NCI-H345 (cell line): Measurements from ENCODE around the gene SH2D3C.

Source experiments
- DNase-seq: peaks from one replicate; lab custom pipeline; 2025; lab: John Stamatoyannopoulos, UW

Gene SH2D3C

GRCh38 chr9:127806871-127807270, 28.4 kb upstream of the SH2D3C start:
- no peak for DNase-seq

GRCh38 chr9:127805620-127806019, 27.2 kb upstream of the SH2D3C start:
- peak; percentile 10 for DNase-seq

GRCh38 chr9:127803507-127804352, 25.3 kb upstream of the SH2D3C start:
- DNase-seq: peak; percentile 17

GRCh38 chr9:127802576-127803443, 24.3 kb upstream of the SH2D3C start, which contains the start of gene FPGS:
TSS of gene FPGS (plus strand) at chr9:127802882. CDS start at chr9:127802925, 43 bp downstream.
- DNase-seq: peak; percentile 88

GRCh38 chr9:127801955-127802575, 23.6 kb upstream of the SH2D3C start:
- no peak for DNase-seq

GRCh38 chr9:127796852-127797370, 18.4 kb upstream of the SH2D3C start:
- no peak for DNase-seq

- DNase-seq: no peak
Measured at GRCh38 chr9:127796225-127796813, 17.9 kb upstream of the SH2D3C start.

DNA sequence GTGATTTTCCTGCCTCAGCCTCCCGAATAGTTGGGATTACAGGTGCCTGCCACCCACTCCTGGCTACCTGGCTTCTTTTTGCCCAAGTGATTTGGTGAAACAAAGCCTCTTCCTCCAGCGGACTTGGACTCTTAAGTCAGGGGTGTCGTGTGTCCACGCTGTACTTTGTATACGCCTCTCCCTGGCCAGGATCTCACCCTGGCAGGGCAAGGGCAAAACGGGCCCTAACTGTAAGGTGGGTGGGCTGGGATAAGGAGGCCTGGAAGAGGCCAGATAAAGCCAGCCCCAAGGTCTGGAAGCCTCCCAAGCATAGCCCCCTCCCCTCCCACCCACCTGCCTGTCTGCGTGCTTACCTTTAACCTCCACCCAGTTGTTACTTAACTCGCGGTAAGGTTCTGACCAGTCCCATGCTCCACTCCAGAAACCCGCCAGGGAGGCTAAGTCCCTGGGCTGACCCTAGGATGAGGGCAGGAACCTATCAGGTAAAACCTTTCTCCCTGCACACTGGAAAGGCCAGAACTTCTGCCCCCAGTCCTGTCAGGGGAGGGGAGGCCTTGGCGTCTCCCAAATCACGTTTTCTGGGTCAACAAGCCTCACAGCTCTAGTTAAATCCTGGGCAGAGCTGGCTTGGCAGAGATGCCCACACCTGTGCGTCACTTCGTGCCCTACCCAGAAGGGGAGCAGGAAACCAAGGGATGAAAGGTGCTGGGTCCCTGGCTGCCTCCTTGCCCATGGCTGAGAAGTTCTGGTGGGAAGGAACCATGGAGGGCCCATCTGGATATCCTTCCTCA, 15.7 kb upstream of the SH2D3C start:
- DNase-seq: no peak

DNA sequence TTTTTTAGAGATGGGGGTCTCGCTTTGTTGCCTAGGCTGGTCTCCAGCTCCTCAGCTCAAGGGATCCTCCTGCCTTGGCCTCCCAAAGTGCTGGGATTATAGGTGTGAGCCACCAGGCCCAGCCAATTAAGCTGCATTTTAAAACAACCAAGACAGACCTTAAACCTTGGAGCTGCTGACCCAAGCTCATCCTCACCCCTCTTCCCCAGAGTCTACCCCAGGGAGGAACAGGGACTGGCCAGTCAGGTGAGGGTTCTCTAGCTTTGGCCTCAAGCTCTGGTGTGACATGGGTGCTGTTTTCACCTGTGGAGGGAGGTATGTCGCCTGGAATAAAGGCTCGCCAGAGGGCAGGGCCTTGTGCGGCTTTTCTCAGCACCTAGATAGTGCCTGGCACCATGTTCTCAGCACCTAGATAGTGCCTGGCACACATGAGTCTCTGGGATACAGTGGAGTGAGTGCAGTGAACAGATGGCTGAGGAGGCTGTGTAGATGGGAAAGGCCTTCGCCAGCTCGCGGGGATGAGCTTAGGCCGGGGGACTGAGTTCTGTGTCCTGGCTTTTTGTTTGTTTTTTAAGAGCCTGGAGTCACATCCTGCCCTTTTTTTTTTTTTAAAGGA, 14.7 kb upstream of the SH2D3C start:
- no peak for DNase-seq

DNA sequence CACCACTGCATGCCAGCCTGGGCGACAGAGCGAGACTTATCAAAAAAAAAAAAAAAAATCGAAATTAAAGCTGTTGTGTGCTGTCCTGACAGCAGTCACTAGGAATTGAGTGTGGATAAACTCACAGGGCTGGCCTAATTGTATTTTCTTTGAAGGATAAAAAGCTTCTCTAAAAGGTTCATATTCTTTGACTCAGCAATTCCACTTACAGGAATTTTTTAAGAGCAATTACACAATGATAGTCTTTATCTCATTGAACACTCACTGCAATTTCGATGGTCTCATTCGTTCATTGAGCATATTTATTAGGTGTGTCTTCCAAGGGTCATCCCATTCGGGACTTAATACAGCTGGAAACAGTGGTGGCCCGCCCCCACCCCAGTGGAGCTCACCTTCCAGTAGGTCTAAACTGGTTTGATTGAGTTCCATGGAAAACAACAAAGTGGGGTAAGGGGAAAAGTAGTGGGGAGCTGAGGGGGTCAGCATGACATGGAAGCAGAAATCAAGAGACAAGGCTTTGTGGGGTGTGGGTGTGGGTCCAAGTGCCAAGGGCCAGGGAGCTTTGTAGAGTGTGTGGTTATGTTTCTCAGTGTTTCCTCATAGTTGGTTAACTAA, 14.1 kb upstream of the SH2D3C start:
- DNase-seq: no peak

DNA sequence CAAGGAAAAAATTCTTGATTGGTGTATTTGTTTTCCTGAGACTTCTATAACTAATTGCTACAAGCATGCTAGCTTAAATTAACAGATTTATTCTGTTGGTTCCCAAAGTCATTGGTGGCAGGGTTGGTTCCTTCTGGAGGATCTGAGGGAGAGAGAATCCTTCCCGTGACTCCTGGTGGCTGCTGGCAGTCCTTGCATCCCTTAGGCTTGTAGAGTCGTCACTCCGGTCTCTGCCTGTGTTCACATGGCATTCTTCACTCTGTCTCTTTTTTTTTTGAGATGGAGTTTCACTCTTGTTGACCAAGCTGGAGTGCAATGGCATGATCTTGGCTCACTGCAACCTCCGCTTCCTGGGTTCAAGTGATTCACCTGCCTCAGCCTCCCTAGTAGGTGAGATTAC, 12.6 kb upstream of the SH2D3C start:
- no peak for DNase-seq

- DNase-seq: no peak
Measured at GRCh38 chr9:127790094-127790855, 11.8 kb upstream of the SH2D3C start.

DNA sequence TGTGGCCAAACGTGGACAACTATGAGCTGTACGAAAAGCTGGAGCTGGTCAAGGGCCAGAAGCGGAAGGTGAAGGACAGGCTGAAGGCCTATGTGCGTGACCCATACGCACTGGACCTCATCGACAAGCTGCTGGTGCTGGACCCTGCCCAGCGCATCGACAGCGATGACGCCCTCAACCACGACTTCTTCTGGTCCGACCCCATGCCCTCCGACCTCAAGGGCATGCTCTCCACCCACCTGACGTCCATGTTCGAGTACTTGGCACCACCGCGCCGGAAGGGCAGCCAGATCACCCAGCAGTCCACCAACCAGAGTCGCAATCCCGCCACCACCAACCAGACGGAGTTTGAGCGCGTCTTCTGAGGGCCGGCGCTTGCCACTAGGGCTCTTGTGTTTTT, 10.7 kb upstream of the SH2D3C start:
- no peak for DNase-seq

DNA sequence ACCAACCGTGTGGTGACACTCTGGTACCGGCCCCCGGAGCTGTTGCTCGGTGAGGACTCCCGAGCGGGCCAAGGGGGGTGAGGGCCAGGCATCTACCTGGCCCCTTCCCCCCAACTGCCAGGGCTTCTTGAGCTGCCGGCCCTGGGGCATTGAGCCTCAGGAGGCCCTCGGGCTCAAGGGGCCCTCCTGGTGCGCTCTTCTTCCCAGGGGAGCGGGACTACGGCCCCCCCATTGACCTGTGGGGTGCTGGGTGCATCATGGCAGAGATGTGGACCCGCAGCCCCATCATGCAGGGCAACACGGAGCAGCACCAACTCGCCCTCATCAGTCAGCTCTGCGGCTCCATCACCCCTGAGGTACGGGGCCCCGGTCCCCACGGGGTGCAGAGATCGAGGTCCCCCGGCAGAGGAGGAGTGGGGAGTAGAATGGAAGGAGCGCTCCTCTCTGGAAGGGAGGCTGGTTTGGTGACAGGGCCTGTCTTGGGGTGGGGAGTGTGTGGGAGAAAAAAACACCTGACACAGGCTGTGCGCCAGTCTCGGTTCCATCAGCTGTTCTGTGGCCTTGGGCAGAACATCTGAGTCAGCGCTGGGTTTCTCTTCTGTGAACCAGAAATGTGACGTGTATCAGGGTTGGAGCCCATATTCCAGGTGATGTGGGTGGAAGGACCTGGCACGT, 10.0 kb upstream of the SH2D3C start:
- DNase-seq: no peak

- no peak for DNase-seq
Measured at GRCh38 chr9:127786773-127787104, 8.3 kb upstream of the SH2D3C start.

GRCh38 chr9:127785933-127786772, 7.7 kb upstream of the SH2D3C start, which contains the start of gene CDK9:
TSS of gene CDK9 (plus strand) at chr9:127786034. CDS start at chr9:127786149, 115 bp downstream.
- peak; percentile 91 for DNase-seq

DNA sequence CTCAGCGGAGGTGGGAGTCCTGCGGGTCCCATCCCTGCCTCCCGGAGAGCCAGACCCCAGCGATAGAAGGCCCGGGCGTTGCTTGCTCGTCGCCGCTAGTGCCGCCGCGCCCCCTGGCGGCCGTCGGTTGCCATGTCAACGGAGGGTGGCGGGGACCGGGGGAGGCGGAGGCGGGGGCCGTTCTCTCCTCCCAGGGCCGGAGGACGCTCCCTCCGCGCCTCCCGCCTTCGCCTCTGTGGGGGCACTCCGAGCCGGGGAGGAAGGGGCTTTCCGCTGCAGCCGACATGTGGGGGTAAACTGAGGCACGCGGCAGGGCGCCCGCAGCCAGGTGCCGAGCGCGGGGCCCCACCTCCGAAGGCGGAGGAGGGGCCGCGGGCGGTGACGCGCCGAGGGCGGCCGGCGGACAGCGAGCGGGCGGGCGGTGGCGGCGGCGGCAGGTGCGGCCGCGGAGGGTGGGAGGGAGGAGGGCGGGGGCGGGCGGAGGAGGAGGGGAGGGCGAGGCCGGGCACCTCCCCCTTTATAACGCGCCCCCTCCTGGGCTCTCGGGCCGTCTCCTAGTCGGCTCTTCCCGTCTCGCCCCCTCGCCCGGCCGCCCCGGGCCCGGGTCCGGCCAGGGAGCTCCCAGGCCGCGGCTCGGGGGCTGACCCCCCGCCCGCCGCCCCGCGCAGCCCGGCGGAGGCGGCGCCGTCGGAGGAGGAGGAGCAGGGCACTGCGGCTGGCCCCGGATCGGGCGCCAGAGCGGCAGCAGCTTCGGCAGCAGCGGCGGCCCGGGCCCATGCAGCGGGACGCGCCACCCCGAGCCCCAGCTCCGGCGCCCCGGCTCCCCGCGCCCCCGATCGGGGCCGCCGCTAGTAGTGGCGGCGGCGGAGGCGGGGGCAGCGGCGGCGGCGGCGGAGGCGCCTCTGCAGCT, 6.8 kb upstream of the SH2D3C start:
- peak; percentile 88 for DNase-seq
